IPS-18c (cell line): ENCODE data around the gene VSTM5.

ENCODE experiments used
- H3K4me3 ChIP-seq: 2 replicates; pipeline ENCODE4 v1.7.0; 2013; ENCODE audit warnings: low read depth, mild to moderate bottlenecking, low read length, moderate library complexity; ENCODE audit not compliant: insufficient read depth
- H3K9me3 ChIP-seq: one replicate; pipeline ENCODE4 v1.6.1; 2013; ENCODE audit warnings: mild to moderate bottlenecking, low read length, moderate library complexity; ENCODE audit not compliant: control insufficient read depth, insufficient read depth

Gene VSTM5

DNA sequence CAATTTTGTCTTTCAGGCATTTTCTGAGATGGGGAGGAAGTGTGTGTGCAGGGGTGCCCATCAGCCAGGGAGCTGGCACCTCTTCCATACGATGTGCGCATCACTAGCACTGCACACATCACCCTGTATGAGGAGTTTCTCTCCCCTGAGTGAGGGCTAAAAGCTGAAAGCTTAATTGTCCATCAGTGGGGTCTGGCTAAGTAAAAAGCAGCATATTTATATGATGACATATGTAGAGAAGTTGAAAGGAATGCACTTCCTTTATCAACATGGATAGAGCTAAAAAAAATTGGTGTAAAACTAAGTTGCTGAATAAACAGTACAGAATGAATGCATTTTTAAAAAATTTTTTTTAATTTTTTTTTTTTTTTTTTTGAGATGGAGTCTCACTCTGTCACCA lies 4.0 kb downstream of the VSTM5 start:
- no peak overlapping the region for H3K4me3 ChIP-seq

GRCh38 chr11:93845181-93846092 lies 5.0 kb downstream of the VSTM5 start:
- no peaks in the 10 kb centered on the region for H3K9me3 ChIP-seq

More for the DNA sequence above, 4.0 kb downstream of the VSTM5 start:
- H3K9me3 ChIP-seq, result no peaks in the 10 kb centered on the region

DNA sequence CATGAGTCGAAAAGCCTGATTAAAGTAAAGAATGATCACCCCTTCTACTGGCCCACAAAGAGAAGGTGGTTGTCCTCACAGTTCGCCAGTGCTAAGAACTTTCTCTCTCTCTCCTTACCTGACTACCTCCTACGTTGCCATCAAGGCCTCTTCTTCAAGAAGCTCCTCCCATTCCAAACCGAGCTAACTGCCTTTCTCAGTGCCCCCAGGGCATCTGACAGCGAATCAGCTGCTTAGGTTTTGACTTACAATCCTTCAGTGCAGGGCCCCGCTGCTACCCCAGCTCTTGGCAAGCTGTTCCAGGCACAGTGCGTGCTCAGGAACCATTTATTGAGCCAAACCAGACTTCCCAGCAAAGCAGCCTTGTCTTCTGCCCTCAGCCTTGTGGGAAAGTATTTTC lies 5.8 kb downstream of the VSTM5 start:
- Histone ChIP-seq H3K4me3 (no peak overlapping the region), H3K9me3 (no peaks in the 10 kb centered on the region)

More at GRCh38 chr11:93845181-93846092, 5.0 kb downstream of the VSTM5 start:
- no peak overlapping the region for H3K4me3 ChIP-seq

GRCh38 chr11:93843906-93844305 lies 6.5 kb downstream of the VSTM5 start:
- no peak overlapping the region for H3K4me3 ChIP-seq
- no peaks in the 10 kb centered on the region for H3K9me3 ChIP-seq

DNA sequence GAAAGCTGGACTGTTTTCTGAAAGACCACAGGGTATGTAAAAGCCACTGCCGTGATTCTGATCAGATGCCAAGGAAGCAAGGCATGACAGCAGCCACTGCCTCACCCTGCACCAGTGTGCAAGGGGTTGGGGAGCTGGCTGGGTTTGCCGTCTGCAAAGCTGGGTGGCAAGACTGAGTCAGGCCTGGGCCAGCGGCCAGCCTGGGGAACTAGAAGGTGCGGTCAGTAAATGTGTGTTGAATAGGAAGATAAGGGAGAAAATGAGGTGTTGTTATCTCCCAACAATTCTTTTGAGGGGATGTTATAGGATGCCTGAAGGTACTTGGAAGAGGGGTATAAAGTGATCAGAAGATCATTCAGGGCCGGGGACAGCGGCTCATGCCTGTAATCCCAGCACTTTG lies 8.0 kb downstream of the VSTM5 start:
- H3K4me3 ChIP-seq, result no peak overlapping the region
- no peaks in the 10 kb centered on the region for H3K9me3 ChIP-seq

GRCh38 chr11:93842034-93842433 lies 8.4 kb downstream of the VSTM5 start:
- Histone ChIP-seq H3K4me3 (no peak overlapping the region), H3K9me3 (no peaks in the 10 kb centered on the region)

- H3K9me3 ChIP-seq, result no peaks in the 10 kb centered on the region
- no peak overlapping the region for H3K4me3 ChIP-seq
Observed at GRCh38 chr11:93841446-93841845, 9.0 kb downstream of the VSTM5 start.

GRCh38 chr11:93840981-93841380 lies 9.4 kb downstream of the VSTM5 start:
- Histone ChIP-seq H3K9me3 (no peaks in the 10 kb centered on the region), H3K4me3 (no peak overlapping the region)

DNA sequence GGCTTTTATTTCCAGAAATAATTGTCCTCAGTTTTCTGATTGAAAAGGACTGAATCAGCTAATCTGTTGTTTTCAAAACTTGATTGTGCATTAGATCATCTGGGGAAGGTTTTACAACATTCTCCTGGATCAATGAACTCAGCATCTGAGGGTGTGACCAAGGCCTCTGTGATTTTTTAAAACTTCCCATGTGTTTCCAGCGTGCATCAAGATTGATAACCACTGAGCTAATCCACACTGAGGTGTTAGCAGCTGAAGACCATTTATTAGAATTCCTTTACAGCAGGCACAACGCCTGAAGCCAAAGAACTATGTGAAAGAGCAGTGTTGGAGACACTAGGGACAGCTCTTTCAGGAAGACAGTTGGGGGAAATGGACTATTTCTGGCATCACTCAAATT lies 10.2 kb downstream of the VSTM5 start:
- H3K9me3 ChIP-seq, result no peaks in the 10 kb centered on the region
- H3K4me3 ChIP-seq, result no peak overlapping the region

GRCh38 chr11:93838967-93839366 lies 11.5 kb downstream of the VSTM5 start:
- Histone ChIP-seq H3K4me3 (no peak overlapping the region), H3K9me3 (no peaks in the 10 kb centered on the region)

DNA sequence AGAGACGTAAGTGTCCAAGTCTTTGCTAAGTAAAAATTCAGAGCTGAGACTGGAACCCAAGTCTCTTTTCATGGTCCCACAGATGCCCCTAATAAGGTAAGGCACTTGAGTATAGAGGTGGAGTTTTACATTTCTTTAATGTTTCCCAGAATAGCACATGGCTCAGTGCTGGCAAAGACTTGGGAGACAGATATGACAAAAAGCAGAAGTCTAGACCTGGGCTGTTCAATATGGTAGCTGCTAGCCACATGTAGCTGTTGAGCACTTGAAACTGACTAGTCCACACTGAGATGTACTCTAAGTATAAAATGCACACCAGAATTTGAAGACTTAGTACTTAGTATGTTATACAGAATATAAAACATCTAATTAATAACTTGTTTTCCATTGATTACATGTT lies 17.6 kb downstream of the VSTM5 start:
- Histone ChIP-seq H3K9me3 (no peaks in the 10 kb centered on the region), H3K4me3 (no peak overlapping the region)

GRCh38 chr11:93831343-93832127 lies 18.9 kb downstream of the VSTM5 start:
- H3K9me3 ChIP-seq, result no peaks in the 10 kb centered on the region
- H3K4me3 ChIP-seq, result no peak overlapping the region

DNA sequence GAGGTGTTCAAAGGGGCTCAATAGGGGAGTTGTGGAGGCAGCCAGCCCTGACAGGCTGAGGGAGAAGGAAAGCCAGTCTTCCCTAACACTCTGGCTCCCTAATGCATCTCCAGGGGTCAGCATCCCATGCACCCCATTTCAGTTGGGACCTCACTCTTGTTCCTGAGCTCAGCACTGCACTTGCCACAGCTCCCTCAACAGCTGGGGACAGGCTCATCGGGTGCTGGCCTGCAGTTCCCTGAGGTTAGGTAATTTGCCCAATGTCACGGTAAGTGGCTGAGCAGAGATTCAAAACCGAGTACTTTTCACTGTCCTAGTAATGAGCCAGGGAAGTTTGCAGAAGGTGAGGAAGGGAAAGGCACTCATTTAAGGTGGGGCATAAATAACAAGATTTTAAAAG lies 20.8 kb downstream of the VSTM5 start:
- Histone ChIP-seq H3K9me3 (no peaks in the 10 kb centered on the region), H3K4me3 (no peak overlapping the region)

DNA sequence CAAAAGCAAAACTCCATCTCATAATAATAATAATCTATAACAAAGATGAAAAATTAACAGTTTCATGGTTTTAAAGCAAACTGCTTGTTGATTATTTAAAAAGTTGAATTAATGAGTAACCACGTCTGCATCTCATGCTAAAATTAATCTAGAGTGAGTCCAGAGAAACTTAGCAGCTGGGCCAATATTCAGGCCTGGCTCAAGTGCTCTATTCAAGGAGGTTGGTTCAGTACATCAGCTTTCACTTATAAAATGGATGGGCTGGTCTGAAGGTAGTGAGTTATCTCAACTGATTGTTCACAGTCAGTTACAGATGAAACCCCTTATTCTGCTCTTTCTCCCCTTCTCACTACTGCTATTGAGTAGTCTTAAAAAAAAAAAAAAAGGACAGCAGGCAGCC lies 23.1 kb downstream of the VSTM5 start:
- no peak overlapping the region for H3K4me3 ChIP-seq
- no peaks in the 10 kb centered on the region for H3K9me3 ChIP-seq

DNA sequence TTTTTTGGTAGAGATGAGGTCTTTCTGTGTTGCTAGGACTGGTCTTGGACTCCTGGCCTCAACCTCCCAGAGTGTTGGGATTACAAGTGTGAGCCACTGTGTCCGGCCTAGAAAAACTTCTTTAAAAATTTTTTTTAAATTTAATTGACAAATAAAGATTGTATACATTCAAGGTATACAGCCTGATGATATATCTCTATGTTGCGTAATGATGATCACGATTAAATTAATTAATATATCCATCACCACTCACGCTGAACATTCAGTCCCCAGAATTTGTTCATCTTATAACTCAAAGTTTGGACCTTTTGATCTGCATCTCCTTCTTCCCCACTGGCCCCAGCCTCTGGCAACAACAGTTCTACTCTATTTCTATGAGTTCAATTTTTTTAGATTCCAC lies 27.2 kb downstream of the VSTM5 start:
- Histone ChIP-seq H3K9me3 (no peaks in the 10 kb centered on the region), H3K4me3 (no peak overlapping the region)

GRCh38 chr11:93822359-93822758 lies 28.1 kb downstream of the VSTM5 start:
- Histone ChIP-seq H3K4me3 (no peak overlapping the region), H3K9me3 (no peaks in the 10 kb centered on the region)

- no peak overlapping the region for H3K4me3 ChIP-seq
- no peaks in the 10 kb centered on the region for H3K9me3 ChIP-seq
Observed at GRCh38 chr11:93821617-93822016, 28.8 kb downstream of the VSTM5 start.

DNA sequence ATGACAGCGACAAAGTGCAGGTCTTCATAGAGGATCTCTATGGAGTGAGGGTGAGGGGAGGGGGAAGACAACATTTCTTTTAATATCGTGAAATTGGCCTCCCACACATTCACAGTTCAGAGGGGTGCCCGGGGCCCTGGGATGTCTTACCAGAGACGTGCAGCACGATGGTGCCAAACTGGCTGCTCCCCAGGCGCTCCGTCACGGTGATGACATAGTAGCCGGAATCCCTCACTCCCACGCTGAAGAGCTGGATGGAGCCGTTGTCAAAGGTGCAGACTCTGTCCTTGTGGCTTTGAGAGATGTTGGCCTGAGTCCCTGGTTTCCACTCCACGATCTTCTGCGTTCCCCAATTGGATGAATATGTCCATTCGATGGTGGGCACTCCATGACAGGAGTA lies 29.6 kb downstream of the VSTM5 start:
- no peaks in the 10 kb centered on the region for H3K9me3 ChIP-seq
- no peak overlapping the region for H3K4me3 ChIP-seq
